GM12875 (cell line): ENCODE results near the gene ZNF81.

Source experiments
- H3K4me3 ChIP-seq: one replicate; pipeline ENCODE4 v1.5.1; 2011; ENCODE audit warnings: low read depth, low read length, control low read depth
- CTCF ChIP-seq: IDR thresholded peaks from 2 replicates; pipeline ENCODE4 v1.5.1; 2011; ENCODE audit warnings: low read depth, mild to moderate bottlenecking, control low read depth, inconsistent platforms, low read length, moderate library complexity, borderline replicate concordance; ENCODE audit not compliant: insufficient read depth

Gene ZNF81

GRCh38 chrX:47807548-47807947 is 29.2 kb upstream of the ZNF81 start:
- TF ChIP-seq CTCF = no peak
- H3K4me3 ChIP-seq = no peak overlapping the region

GRCh38 chrX:47808904-47809788 is 27.6 kb upstream of the ZNF81 start:
- no peak for TF ChIP-seq CTCF
- no peak overlapping the region for H3K4me3 ChIP-seq

- no peak overlapping the region for H3K4me3 ChIP-seq
- no peak for TF ChIP-seq CTCF
These were observed 21.9 kb upstream of the ZNF81 start for GRCh38 chrX:47814851-47815250.

GRCh38 chrX:47815901-47816845 is 20.5 kb upstream of the ZNF81 start:
- no peak for TF ChIP-seq CTCF
- H3K4me3 ChIP-seq = no peak overlapping the region

GRCh38 chrX:47817421-47817820 is 19.3 kb upstream of the ZNF81 start:
- no peak overlapping the region for H3K4me3 ChIP-seq
- TF ChIP-seq CTCF = no peak

- TF ChIP-seq CTCF = no peak
- no peak overlapping the region for H3K4me3 ChIP-seq
These were observed 18.8 kb upstream of the ZNF81 start for GRCh38 chrX:47817897-47818296.
